GM10847 (cell line): Measurements from ENCODE around the gene ADM2.

ENCODE experiments used
- POLR2A ChIP-seq: IDR thresholded peaks from 2 replicates; pipeline ENCODE4 v1.6.1; 2011; ENCODE audit not compliant: insufficient read length; ENCODE audit errors: extremely low read depth

Gene ADM2

DNA sequence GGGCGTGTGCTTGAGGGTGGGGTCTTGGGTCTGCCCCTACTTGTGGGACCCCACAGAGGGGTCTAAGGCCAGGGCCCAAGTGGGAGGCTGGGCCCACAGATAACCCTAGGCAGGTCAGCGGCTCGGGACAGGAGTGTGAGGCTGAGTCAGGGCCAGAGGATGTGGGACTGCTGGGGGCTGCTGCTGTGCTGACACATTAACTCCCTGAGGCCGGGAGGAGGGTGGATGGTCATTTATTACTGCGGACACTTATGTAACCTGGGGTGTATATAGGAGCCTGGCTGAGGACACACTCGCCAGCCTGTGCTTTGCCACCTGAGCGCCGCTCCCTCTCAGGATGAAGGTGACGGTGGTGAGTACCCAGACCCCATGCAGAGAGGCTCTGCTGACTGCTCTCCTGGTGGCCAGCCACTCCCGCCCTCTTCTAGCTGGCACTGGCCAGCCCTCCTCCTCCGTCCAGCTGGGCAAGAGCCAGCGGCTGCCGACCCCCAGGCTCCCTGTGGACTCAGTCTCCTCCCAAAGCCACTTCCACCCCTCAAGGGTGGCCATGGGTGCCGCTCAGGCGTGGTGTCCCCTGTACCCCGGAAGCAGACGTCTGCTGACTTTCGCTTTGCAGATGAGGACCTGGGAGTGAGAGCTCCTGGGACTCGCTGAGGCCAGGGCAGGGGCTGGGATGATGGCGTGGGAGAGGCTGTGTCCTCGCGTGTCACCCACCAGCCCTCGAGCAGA is 5.4 kb downstream of the ADM2 start, which contains the start of gene MIOX:
TSS of gene MIOX (plus strand) at position 299 of the 729 bp plus-strand sequence. CDS start at position 338, 39 bp downstream.
- TF ChIP-seq POLR2A = no peak

DNA sequence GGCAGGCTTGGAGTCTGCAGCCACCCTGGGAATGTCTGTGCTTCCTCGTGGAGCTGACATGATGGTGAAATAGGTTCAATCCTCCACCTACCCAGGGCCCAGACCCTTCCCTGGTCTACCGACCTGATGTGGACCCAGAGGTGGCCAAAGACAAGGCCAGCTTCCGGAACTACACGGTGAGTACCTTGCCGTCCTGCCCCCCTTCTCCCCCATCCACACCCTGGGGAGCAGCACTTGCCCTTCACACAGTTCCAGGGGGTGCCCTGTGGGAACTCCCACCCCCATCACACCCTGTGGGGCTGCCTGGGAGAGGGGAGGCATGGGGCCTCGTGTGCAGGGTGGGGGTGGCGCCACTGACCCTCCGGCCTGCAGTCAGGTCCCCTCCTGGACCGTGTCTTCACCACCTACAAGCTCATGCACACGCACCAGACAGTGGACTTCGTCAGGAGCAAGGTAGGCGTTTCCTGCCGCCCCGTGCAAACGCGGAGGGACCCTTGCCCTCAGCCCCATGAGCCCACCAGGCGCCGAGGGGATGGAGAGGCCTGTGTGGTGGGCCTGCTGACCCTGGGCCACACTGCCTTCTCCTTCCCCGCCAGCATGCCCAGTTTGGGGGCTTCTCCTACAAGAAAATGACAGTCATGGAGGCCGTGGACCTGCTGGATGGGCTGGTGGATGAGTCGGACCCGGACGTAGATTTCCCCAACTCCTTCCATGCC is 6.1 kb downstream of the ADM2 start:
- no peak for TF ChIP-seq POLR2A

DNA sequence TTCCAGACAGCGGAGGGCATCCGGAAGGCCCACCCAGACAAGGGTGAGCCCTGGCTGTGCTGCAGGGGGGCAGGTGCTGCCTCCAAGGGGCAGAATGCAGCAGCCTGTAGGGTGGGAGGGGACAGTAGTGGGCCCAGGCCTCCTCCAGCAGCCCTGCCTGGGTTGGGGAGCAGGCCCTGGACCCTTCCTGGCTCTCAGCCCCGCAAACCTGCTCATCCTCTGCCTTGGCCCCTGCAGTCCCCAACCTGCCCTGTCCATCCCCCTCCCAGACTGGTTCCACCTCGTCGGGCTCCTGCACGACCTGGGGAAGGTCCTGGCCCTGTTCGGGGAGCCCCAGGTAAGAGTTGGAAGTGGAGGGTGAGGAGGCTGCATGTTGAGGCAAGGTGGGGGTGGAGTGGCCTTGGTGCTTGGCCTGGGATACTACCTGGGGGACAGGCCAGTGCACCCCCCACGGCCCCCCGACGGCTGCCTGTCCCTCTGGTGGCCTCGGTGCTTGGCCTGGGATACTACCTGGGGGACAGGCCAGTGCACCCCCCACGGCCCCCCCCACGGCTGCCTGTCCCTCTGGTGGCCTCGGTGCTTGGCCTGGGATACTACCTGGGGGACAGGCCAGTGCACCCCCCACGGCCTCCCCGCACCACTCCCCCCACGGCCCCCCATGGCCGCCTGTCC is 6.8 kb downstream of the ADM2 start:
- TF ChIP-seq POLR2A = no peak

DNA sequence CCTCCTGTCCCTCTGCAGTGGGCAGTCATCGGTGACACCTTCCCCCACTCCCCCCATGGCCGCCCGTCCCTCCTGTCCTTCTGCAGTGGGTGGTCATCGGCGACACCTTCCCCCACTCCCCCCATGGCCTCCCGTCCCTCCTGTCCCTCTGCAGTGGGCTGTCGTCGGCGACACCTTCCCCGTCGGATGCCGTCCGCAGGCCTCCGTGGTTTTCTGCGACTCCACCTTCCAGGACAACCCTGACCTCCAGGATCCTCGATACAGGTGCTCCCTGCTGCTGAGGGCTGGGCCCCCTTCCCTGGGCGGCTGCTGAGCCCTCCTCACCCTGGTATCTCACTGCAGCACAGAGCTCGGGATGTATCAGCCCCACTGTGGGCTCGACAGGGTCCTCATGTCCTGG is 7.5 kb downstream of the ADM2 start:
- no peak for TF ChIP-seq POLR2A

DNA sequence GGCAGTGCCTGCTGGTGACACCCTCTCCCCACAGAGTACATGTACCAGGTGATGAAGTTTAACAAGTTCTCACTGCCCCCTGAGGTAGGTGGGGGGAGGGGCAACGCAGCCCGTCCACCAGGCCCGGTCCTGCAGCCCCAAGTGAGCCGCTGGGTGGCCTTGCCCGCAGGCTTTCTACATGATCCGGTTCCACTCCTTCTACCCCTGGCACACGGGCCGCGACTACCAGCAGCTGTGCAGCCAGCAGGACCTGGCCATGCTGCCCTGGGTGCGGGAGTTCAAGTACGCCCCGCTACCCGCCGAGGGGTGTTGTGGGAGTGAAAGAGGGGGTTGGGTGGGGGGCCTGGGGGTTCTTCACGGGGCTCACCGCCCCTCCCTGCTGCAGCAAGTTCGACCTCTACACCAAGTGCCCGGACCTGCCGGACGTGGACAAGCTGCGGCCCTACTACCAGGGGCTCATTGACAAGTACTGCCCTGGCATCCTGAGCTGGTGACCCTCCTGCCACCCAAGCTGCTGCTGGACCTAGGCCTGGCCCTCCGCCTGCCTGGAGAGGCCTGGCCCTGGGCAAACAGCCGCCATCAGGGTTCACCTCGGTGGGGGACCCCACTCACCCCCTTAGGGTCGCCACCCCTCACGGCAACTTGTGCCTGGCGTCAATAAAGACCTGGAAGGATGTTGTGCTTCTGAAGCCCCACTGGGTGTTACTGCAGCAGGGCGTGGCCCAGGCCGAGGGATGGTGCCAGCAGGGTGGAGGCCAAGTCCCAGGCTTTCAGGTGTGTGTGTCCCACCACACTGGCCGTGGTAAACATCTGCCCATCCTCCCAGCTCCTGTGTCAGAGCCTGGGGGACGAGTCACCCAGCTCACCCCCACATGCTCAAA is 8.3 kb downstream of the ADM2 start:
- no peak for TF ChIP-seq POLR2A

DNA sequence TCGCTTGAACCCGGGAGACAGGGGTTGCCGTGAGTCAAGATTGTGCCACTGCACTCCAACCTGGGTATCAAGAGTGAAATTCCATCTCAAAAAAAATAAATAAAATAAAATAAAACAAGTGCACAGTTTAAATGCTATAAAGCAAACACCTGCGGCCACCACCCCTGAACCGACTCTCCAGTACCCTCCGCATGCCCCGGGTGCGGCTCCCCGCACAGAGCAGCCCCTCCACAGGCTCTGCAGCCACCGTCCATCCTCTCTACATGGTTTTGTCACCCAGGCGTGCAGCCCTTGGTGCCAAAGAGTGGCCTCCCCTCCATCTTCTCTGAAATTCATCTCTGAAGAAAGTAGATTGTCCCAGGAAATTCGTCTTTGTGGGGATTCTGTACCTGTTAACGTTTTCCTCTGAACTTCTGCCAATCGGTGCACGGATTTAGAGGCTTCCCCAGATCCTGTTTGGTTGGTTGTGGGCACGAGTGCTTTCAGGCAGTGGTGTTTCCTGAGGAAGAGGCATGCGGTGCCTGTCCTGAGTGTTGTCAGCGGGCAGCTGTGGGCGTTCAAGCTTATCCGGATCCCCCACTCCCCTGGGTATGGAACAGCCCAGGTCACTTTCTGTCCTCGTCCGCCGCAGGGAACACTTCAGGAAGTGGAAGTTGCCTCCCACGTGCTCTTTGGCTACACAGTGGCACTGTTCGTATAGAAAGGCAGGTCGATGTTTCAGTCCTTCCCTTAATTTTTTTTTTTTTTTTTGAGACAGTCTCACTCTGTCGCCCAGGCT is 9.4 kb downstream of the ADM2 start:
- TF ChIP-seq POLR2A = no peak

DNA sequence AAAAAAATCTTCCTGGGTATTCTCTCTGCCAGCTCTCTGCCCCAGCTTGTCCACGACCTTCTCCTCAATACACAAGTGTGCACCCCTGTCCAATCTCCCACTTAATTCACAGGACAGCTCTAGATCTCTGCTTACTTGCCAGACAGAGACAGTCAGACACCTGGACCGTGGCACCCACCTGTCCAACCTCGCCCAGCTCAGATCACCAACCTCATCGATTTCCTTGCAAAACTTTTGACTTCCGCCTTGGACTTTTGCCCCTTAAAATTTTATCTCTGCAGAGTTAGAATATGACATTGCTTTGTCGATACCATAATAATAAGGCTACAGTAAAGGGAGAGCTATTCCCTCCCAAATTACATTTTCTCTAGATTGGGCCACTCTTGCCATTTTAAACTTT is 15.8 kb downstream of the ADM2 start:
- TF ChIP-seq POLR2A = no peak

DNA sequence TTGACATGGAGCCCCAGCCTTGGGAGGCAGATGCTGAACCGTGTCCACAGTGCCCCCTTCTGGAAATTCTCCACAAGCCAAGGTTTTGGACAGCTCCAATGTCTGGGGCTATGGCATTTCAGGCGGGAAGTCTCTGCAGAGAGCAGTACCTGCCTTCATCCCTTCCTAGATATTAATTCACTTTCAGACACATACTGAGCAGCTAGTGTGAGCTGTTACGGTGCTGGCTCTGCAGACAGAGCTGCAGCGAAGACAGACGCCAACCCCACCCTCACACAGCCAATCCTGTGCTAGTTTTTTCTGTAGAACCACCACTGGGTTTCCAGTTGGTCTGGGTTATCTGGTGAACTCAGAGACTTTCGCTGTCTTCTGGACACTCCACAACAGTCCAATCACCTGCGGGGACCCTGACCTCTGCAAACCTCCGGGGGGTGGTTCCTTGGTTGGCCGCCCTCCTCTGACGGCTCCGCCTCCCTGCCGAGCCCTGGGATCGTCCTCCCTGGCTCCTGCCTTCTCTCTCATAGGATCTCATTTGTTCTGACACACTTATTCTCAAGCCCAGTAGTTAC is 17.1 kb downstream of the ADM2 start:
- TF ChIP-seq POLR2A = no peak

DNA sequence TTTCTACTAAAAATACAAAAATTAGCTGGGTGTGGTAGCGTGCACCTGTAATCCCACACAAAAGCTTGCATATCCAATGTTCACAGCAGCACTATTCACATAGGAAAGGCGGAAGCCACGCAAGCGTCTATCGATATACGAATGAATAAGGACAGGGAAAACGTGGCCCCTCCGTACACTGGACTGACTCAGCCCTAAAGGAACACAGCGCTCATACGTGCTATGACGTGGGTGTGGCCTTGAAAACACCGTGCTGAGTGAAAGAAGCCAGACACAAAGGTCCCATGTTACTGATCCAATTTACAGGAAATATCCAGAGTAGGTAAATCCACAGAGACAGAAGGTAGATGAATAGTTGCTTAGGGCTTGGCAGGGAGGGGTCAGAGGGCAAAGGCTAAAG is 19.1 kb downstream of the ADM2 start:
- no peak for TF ChIP-seq POLR2A

DNA sequence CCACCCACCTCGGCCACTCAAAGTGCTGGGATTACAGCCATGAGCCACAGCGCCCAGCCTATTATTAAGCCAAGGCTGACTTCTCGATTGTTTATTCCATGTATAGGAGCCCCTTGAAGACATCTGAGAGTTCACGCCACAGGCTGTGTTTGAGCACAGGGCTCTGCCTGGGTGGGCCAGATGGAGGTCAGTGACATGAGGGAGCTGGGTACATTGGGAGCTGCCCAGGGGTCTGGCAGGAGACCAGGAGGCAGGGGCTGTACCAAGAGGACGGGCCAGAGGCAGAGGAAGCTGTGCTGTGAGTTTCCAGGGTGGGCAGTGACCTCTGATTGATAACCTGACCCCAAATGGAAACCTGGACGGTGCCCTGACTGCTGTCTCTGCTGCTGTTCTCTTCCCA is 20.8 kb downstream of the ADM2 start:
- no peak for TF ChIP-seq POLR2A

DNA sequence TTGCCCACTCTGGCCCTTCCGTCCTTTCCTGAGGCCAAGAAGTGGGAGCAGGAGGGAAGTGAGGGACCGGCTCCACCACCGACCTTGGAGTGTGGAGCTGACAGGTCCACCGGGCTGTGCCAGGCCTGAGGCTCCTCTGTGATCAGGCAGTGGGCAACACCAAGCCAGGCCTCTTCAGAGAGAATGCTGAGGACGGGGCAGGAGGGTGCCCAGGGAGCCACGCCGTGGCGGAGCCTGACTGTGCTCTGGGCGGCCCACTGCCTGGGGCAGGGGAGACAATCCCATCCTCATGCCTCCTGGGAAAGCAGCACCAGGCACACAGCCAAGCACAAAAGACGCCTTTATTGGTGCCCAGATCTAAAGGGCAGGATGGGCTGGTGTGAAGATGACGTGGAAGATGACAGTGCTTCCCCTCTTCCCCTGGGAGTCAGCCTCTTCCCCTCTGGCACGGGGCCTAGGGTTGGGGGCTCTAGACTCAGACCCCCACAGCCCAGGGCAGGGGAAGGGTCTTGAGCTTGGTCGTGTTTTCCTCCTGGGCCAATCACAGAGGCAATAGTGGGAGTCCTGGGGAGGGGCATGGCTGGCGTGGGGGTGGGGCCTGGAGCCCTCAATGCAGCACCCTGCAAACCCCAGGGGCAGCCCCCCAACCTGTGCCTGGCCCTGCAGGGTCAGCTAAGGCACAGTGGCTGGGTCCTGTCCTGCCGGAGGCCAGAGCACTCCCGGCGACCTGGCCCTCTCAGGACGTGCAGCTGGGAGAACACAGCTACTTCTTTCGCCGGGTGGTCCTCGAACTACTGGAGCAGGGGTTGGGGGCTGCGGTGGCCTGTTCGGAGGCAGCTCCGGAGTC is 21.5 kb downstream of the ADM2 start:
- TF ChIP-seq POLR2A = no peak

DNA sequence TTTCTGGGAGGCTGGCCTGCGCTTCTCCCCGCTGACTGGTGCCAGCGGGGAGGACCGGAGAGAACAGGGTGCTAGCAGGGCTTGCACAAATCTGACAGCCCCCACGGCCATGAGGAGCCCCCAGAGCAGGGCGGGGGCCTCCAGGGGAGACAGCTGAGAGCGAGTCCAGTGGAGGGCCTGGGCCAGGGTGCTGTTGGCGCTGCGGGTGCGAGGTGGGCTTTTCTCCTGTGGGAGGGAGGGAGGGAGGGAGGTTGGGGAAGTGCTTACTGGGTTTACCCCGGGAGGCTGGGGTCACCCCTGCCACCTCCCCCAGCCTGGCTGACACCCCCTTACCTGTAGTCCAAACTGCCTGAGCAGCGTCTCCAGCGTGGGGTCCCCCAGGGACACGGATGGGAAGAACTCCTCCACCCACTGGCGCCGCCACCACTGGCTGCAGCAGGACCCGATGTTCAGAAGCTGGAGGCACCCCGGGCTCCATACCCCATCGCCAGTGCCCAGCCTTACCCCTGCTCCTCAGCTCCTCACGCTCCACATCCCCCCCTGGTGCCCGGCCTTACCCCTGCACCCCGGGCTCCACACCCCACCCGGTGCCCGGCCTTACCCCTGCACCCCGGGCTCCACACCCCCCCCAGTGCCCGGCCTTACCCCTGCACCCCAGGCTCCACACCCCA is 22.3 kb downstream of the ADM2 start:
- no peak for TF ChIP-seq POLR2A
